ENCODE measurements around the gene C5orf22. TPM values are rescaled to one million over a fixed set of nuclear protein-coding genes. Genes with fewer than 3 reads are reported as not detected.

Gene C5orf22
- 9.8 to 14.8 TPM (median 11.8 TPM) in 5 replicates for total RNA-seq (2022; extraction: Qiagen RNA extraction)

DNA sequence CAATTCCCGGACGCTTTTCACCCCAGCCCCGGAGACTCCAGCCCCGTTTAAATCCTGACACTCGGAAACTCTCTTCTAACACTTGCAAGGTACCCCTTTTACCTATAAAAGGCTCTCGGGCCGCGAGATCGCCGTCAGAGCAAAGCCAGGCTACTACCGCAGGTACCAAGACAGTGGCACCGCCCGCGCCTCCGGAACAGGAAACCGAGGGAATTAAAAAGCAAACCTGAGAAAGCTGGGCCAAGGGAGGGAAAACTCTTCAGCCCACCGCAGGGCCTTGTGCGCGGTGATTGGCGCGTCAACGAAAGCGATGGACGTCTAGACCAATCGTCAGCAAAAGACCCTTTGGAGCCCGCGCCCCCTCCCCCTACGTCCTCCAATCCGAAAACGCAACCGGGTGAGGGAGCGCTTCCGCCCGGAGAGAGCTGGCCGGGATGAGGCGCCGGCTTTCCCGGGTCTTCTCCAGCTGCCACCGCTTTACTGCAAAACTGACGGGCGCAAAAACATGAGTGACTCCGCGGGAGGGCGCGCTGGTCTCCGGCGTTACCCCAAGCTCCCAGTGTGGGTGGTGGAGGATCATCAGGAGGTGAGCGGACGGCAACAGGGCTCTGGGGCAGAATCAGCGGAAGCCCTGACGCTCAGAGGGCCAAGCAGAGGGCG lies at the start of gene C5orf22, which contains the start of gene DROSHA:
Gene C5orf22, plus strand, starts transcription at position 414 of the 660 bp plus-strand sequence. Its CDS starts 92 bp downstream, at position 506.
Gene DROSHA, minus strand, starts transcription at position 206 of the 660 bp plus-strand sequence. CDS start 3,034 bp downstream, outside the sequence.

Other genes with a start within 250 kb of the C5orf22 start
- gene DROSHA, start 208 bp upstream of the C5orf22 start, total RNA-seq (2022; extraction: Qiagen RNA extraction): 36.9 to 40.8 TPM (median 37.9 TPM) in 5 replicates
- 0.39 to 0.57 TPM (median 0.42 TPM) in 5 replicates for gene PDZD2, start 106.8 kb downstream of the C5orf22 start, total RNA-seq (2022; extraction: Qiagen RNA extraction)